MG63 (cell line): Measurements from ENCODE around the gene SFXN1. TPM values are rescaled to one million over a fixed set of nuclear protein-coding genes. Genes with fewer than 3 reads are reported as not detected.

Source experiments
- DNase-seq: peaks from one replicate; pipeline ENCODE4 v3.0.0-alpha.2; 2020
- H3K27me3 ChIP-seq: fragments of 250-450 bp; sonication (Bioruptor Pico); 2 replicates; pipeline ENCODE4 v1.5.1; 2020; ENCODE audit warnings: mild to moderate bottlenecking, moderate library complexity
- H3K36me3 ChIP-seq: fragments of 250-450 bp; sonication (Bioruptor Pico); 2 replicates; pipeline ENCODE4 v1.5.1; 2020; ENCODE audit warnings: mild to moderate bottlenecking, moderate library complexity
- H3K4me3 ChIP-seq: fragments of 250-450 bp; sonication (Bioruptor Pico); 2 replicates; pipeline ENCODE4 v1.5.1; 2020; ENCODE audit warnings: mild to moderate bottlenecking, moderate library complexity
- H3K9me3 ChIP-seq: fragments of 250-450 bp; sonication (Bioruptor Pico); 2 replicates; pipeline ENCODE4 v1.5.1; 2020; ENCODE audit warnings: mild to moderate bottlenecking, moderate library complexity
- total RNA-seq: library from RNA; depleted of rRNA; stranded (reverse); fragments of >200 nt; shearing (Covaris generic); gene quantifications from 2 replicates; pipeline ENCODE4 v1.2.3, GENCODE V29; 2014; ENCODE audit warnings: low replicate concordance

Gene SFXN1
- total RNA-seq, 1 experiment from 2014 or later = 147 TPM

DNA sequence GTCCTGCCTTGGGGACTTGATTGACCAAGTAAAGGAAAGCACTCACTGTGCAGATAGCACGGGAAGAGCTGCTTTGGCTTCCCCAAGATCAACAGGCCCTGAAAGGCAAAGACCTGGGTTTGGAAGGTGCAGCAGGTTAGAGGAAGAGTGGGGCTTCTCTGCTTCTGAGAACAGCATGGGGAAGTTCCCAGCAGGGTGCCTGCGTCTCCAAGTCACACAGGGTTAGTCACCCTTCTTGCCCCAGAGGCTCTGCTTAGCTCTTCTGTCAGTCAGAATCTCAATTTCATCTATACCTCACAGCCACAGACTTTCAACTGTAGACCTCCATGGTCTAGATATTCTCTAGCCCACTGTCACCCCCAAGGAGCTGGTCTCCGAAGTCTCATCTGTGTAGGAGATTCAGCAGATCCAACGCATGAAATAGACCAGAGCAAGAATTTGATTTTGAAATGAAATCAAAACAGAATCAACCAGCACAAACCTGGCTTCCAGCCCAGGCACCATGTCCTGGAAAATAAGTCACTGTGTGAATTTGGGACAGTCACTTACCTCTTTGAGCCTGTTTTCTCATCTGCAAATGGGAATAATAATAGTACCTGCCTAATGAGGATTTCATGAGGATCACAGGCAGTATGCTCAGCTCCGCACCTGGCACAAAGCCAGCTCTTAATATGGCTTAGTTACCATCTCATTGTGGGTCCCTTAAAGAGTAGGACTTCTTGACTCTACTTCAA, 64.0 kb downstream of the SFXN1 start:
- H3K9me3 ChIP-seq = no peaks in the 10 kb centered on the region

DNA sequence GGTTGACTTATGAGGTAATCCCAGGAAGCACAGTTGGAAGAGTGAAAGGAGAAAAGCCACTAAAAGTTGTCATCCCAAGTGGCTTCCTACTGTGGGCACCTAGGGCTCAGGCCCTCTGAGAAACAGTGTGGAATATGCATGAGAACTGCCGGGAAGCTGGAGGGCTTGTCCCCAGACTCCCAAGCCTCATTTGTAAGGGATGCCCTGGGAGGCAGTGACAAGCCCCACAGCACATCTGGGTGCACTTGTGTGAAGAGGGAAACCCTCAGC, 64.5 kb downstream of the SFXN1 start:
- peaks cover 11% of the 10 kb centered on the region for H3K27me3 ChIP-seq
- no peak for DNase-seq
- no peaks in the 10 kb centered on the region for H3K9me3 ChIP-seq
- no peak overlapping the region for H3K4me3 ChIP-seq
- no peaks in the 10 kb centered on the region for H3K36me3 ChIP-seq

More for the DNA sequence above, 64.0 kb downstream of the SFXN1 start:
- Histone ChIP-seq H3K36me3 (no peaks in the 10 kb centered on the region), H3K4me3 (no peak overlapping the region), H3K27me3 (peaks cover 6% of the 10 kb centered on the region)
- peak; percentile 31 for DNase-seq

DNA sequence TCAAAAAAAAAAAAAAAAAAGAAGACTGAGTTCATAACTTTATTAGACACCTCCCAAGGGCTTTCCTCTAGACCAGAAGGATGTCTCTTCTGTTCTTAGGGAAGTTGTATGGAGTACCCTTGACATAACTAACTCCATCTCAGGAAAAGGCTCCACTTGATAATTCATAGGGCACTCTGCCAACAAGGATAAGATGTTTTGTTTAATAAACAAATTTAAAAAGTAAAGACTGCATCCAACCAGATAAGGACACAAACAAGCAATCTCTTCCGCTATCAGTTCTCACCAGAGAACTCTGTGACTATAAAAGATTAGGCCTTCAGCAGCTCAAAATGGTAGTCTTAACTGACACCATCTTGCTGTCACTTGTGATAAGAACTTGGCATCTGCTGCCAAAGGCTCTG, 65.8 kb downstream of the SFXN1 start:
- H3K36me3 ChIP-seq = no peaks in the 10 kb centered on the region
- no peaks in the 10 kb centered on the region for H3K9me3 ChIP-seq
- no peak overlapping the region for H3K4me3 ChIP-seq
- peaks cover 23% of the 10 kb centered on the region for H3K27me3 ChIP-seq
- DNase-seq = no peak

DNA sequence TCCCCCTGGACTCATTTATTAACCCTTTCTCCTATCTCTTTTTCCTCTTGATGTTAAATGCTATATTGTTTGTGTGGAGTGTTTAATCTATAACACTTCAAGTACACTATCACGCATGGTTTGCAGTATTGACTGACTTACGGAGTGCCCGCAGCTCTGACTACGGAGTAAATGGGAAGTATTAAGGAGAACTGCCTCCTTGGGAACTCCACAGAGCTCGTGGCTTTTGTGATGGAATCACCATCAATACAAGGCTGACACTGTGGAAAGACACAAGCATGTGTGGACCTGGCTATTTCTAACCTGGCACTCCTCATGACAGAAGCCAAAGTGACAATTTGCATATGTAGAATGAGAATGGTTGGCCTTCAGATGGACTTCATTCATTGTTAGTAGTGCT, 66.2 kb downstream of the SFXN1 start:
- Histone ChIP-seq H3K9me3 (no peaks in the 10 kb centered on the region), H3K27me3 (peaks cover 26% of the 10 kb centered on the region), H3K4me3 (no peak overlapping the region), H3K36me3 (no peaks in the 10 kb centered on the region)
- DNase-seq = no peak

DNA sequence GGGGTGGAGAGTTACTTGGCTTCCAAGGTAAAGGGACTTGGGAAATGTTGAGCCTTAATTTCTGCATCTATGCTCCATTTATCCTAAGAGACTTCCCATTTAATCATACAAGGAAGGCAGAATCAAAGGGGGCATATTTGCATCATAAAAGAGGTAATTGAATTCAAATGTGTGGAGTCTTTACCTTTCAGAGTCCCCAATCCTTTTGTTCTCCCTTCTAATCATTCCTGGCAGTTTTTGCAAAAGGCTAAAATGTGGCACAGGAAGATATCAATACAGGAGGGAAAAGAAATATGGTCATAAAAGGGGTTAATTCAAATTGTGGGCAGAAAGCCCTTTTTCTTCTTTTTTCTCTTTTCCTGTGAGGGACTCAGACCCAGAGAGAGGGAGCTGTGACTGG, 69.5 kb downstream of the SFXN1 start:
- no peaks in the 10 kb centered on the region for H3K9me3 ChIP-seq

DNA sequence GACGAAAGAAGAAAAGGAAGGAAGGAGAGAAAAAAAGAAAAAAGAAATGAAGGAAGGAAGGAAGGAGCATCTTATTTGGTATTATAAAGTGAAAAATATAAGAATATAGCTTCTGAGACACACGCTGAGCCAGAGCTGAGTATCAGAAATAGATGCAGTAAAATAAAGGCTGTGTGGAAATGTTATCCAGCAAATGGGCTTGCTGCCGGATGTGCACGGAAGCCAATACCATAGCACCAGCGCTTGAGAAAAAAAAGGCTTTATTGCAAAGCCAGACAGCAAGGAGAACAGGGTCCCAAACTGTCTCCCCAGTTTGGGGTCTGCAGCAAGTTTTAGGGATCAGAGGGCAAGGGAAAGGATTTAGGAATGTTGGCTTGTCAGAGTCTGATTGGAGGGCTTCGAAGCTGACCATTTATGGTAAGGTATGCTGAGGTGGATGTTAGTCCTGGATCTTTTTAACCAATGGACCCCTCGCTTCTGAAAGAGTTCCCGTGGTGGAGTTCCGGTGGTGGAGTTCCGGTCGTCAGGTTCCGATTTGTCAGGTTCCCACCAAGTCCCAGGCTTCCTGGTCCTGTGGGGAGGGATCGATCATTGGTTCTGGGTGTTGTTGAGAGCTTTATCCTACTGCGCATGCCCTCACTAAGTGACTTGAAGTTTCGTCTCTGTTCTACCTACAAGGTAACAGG, 70.4 kb downstream of the SFXN1 start:
- Histone ChIP-seq H3K4me3 (no peak overlapping the region), H3K36me3 (no peaks in the 10 kb centered on the region), H3K9me3 (no peaks in the 10 kb centered on the region), H3K27me3 (peaks cover 50% of the 10 kb centered on the region)
- no peak for DNase-seq

More for the DNA sequence above, 69.5 kb downstream of the SFXN1 start:
- DNase-seq = no peak
- H3K27me3 ChIP-seq = peaks cover 50% of the 10 kb centered on the region
- H3K4me3 ChIP-seq = no peak overlapping the region
- no peaks in the 10 kb centered on the region for H3K36me3 ChIP-seq

DNA sequence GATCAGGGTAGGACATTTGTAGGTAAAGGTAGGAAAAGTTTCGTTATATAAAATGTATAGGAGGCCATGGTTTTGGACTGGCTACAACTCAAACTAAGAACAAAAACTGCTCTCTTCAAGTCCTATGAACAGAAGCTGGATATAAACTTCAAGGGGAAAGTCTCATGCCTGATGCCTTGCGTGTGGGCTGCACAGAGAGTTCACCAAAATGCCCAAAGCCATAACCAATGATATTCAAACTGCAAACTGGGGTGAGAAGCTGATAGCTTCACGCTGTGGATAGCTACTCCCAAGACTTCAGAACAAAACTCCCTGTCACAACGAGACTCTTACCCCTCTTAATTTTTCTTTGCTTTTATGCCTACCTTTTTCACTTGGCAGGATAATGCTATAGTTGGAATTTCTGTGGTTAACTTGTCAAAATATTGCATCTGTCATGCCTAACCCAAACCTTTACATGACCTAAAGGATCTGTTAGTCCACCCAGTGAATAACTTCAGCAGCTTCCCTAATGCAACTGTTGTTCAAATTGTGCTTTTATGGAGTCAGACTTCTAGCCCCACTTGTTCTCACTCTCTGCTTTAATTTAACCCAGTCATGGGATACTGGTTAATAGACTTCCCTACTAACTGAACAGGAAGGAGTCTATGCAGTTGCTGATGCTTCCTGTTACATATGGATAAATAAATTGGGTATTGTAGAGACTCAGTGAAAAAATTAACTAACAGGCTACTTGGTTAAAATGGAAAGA, 71.9 kb downstream of the SFXN1 start:
- H3K9me3 ChIP-seq = no peaks in the 10 kb centered on the region
- H3K36me3 ChIP-seq = no peaks in the 10 kb centered on the region
- H3K27me3 ChIP-seq = peaks cover 50% of the 10 kb centered on the region
- H3K4me3 ChIP-seq = no peak overlapping the region
- DNase-seq = no peak

DNA sequence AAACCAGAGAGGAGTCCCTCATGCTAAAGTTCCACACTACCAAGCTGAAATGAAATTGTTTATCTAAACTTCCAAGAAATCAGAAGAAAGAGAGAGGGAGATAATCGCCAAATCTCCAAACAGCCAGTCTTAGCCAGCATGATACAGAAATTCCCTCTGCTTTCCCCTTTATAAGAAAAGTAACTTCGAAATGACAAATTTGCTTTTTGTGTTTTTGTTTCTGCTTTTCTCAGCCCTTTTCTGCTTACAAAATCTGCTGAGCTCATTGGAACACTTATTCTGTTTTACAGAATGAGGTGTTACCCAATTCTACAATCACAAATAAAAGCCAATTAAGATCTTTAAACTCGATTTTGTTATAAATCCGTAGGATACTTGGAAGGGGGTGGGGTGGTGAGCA, 72.9 kb downstream of the SFXN1 start:
- no peak overlapping the region for H3K4me3 ChIP-seq
- no peaks in the 10 kb centered on the region for H3K36me3 ChIP-seq
- DNase-seq = no peak
- H3K9me3 ChIP-seq = no peaks in the 10 kb centered on the region
- peaks cover 47% of the 10 kb centered on the region for H3K27me3 ChIP-seq

DNA sequence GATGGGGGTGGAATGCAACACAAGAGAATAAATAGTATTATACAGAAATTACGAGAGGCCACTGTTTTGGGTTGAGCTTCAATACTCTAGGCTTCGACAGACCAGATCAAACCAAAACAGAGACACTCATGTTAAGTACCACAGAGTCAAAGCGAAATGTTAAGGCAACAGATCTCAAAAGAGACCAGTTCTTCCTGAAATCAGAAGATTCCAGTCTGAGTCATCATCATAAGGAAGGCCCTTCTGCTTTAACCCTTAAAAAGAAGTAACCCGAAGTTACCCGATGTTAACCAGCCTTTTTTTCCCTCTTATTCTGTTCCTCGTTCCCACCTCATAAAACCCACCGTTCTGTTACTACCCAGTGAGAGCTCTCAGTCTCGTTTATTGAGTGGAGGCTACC, 75.9 kb downstream of the SFXN1 start:
- no peak overlapping the region for H3K4me3 ChIP-seq
- peaks cover 25% of the 10 kb centered on the region for H3K27me3 ChIP-seq
- H3K36me3 ChIP-seq = no peaks in the 10 kb centered on the region
- H3K9me3 ChIP-seq = no peaks in the 10 kb centered on the region
- no peak for DNase-seq

DNA sequence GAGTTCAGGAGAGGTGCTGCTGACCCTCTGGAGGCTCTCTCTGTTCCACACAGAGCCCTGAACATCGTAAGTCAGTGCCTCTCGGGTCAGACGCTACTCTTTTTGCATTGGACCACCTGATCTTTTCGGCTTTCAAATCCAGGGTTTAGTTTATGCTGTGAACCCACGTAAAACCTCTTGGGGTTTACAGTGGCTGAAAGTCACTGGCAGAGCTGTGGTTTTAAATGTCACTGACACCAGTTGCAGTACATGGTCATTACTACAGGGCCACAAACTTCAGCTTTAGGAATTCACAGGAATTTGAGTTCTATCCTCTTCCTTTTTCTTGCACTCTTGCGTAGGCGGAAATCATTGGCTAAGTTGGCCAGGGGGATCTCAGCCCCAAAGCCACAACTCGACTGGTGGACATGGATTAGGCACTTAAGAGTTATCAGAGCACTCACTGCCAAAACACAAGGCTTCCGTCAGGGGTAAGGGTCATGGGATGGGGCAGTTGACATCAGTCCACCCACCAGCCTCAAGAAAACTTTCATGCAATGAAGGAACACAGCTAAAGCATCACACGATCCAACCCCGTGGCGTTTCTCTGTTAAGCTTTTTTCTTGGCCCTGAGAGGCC, 76.9 kb downstream of the SFXN1 start:
- no peak for DNase-seq
- Histone ChIP-seq H3K4me3 (no peak overlapping the region), H3K36me3 (no peaks in the 10 kb centered on the region), H3K27me3 (peaks cover 18% of the 10 kb centered on the region), H3K9me3 (no peaks in the 10 kb centered on the region)

DNA sequence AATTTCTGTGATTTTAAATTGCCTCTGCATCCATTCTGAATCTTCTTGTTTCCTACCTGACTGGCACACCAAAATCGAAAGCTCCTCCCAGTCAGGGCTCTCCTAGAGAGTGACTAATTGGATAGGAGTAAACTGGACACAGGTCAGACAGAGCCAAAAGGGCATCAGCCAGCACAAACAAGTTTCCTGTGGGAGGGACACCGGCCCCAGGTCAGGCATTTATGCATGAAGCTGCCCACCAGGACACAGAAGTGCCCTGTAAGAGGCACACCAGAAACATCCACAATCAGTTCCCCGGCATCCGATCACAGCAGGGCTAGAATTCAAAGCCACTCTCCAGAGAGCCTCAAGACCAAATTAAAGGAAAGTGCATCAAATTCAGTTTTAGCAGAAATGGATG, 78.4 kb downstream of the SFXN1 start:
- Histone ChIP-seq H3K27me3 (peaks cover 14% of the 10 kb centered on the region), H3K9me3 (no peaks in the 10 kb centered on the region), H3K4me3 (no peak overlapping the region), H3K36me3 (no peaks in the 10 kb centered on the region)
- DNase-seq = no peak

DNA sequence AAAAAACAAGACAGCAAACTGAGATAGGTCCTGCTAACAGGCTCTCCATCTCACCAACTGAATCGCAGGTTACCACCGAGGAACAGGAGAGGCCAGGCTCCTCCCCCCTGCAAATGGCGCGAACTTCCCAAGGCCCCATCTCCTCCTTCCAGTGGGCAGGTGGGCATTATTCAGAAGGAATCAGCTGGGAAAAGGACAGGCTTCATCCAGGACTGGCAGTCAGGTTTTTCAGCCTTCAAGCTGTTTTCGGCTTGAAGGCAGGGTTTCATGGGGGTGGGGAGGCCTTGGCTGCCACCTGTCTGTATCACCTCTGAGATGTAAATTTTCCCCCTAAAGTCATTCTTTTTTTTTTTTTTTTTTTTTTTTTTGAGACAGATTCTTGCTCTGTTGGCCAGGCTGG, 79.4 kb downstream of the SFXN1 start:
- no peaks in the 10 kb centered on the region for H3K36me3 ChIP-seq
- DNase-seq = no peak
- H3K4me3 ChIP-seq = no peak overlapping the region
- no peaks in the 10 kb centered on the region for H3K9me3 ChIP-seq
- peaks cover 20% of the 10 kb centered on the region for H3K27me3 ChIP-seq

DNA sequence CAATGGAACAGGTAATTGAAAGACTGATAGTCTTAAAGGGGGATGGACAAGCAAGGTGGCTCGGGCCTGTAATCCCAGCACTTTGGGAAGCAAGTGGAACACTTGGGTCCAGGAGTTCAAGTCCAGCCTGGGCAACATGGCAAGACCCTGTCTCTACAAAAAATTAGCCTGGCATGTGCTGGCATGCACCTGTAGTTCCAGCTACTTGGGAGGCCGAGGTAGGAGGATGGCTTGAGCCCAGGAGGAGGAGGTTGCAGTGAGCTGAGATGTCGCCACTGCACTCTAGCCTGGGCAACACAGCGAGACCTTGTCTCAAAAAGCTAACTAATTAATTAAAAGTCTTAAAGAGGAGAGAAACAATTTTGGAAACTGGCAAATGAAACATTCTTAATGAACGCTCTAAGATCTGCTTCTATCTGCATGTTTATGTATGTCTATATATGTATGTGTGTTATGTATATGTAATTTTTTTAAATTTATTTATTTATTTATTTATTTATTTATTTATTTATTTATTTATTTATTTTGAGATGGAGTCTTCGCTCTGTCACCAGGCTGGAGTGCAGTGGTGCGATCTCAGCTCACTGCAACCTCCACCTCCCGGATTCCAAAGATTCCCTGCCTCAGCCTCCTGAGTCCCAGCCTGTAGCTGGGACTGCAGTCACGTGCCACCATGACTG, 80.6 kb downstream of the SFXN1 start:
- Histone ChIP-seq H3K36me3 (no peaks in the 10 kb centered on the region), H3K27me3 (peaks cover 31% of the 10 kb centered on the region), H3K4me3 (no peak overlapping the region), H3K9me3 (no peaks in the 10 kb centered on the region)
- no peak for DNase-seq

DNA sequence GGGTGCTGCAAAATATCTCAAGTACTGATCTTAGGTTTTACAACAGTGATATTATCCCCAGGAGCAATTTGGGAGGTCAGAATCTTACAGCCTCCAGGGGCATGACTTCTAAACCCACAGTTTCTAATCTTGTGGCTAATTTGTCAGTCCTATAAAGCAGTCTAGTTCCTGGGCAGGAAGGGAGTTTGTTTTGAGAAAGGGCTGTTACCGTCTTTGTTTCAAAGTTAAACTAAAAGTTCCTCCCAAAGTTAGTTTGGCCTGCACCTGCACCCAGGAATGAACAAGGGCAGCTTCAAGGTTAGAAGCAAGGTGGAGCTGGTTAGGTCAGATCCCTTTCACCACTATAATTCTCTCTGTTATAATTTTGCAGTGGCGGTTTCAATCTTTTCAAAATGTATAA, 81.7 kb downstream of the SFXN1 start:
- Histone ChIP-seq H3K36me3 (no peaks in the 10 kb centered on the region), H3K4me3 (no peak overlapping the region), H3K27me3 (peaks cover 40% of the 10 kb centered on the region), H3K9me3 (no peaks in the 10 kb centered on the region)
- DNase-seq = no peak

DNA sequence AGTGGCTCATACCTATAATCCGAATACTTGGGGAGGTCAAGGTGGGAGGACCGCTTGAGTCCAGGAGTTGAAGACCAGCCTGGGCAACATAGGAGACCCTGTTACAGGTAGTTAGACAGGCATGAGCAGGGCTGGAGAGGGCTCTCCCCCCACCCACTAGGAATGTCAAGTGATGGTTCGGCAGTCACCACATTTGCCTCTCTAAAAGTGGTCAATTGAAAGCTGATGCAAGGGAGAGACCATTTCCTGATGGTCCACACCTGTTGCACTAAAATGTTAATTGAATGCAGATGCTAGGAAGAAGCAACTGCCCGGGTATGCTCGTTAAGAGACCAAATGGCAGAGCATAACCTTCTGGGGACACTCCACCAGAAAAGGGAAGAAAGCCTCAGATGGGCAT, 82.7 kb downstream of the SFXN1 start:
- H3K36me3 ChIP-seq = no peaks in the 10 kb centered on the region
- no peak overlapping the region for H3K4me3 ChIP-seq
- H3K9me3 ChIP-seq = no peaks in the 10 kb centered on the region
- H3K27me3 ChIP-seq = peaks cover 51% of the 10 kb centered on the region
- DNase-seq = no peak

DNA sequence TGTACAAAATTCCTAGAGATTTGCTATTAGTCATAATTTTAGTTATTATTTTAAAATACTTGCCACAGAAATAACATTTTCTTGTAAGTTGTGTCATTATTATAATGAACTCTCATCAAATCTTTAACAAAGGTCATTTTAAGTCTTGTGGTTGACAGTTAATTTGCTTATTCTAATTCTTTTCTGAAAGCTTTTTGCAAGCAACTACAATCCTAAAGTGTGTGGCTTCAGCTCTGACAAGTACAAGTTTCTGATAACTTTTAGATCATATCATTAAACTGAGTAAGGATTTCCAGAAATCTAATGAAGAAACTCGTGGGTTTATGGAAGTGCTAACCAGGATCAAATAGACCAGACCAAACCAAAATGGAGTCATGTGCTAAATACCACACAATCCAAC, 86.4 kb downstream of the SFXN1 start:
- no peak overlapping the region for H3K4me3 ChIP-seq
- peaks cover 60% of the 10 kb centered on the region for H3K27me3 ChIP-seq
- H3K36me3 ChIP-seq = no peaks in the 10 kb centered on the region
- H3K9me3 ChIP-seq = no peaks in the 10 kb centered on the region
- no peak for DNase-seq

DNA sequence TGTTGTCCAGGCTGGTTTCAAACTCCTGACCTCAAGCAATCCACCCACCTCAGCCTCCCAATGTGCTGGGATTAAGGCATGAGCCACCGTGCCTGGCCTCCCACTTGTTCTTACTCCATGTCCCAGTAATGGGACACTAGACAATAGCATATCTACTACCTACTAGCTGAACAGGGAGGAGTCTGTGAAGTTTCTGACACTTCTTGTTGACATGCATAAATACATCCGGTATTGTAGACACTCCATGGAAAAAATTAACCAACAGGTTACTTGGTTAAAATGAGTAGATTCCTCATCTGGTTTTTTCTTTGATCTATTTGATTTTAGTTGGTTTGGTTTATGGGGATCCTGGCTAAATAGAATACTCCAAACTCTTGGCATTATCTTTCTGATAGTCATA, 88.3 kb downstream of the SFXN1 start:
- no peak for DNase-seq
- H3K9me3 ChIP-seq = no peaks in the 10 kb centered on the region
- H3K4me3 ChIP-seq = no peak overlapping the region
- H3K27me3 ChIP-seq = peaks cover 51% of the 10 kb centered on the region
- H3K36me3 ChIP-seq = no peaks in the 10 kb centered on the region
